ENCODE measurements around the gene STYX.
"Not testable (repeated sequence)": the region's sequence is repeated elsewhere in the genome, so short reads cannot be mapped to it uniquely, and the experiment has no call there.

STYX gene

GRCh38 chr14:52727509-52727908 is 2.5 kb upstream of the STYX start:
- DNase-seq (ENCODE audit: low read depth in 2 of 2) = not testable (repeated sequence)

GRCh38 chr14:52729035-52729434 is 931 bp upstream of the STYX start:
- not testable (repeated sequence) for DNase-seq (ENCODE audit: low read depth in 2 of 2)

- DNase-seq (ENCODE audit: low read depth in 2 of 2) = no peak
Observed at GRCh38 chr14:52729585-52729924, 411 bp upstream of the STYX start.

GRCh38 chr14:52730709-52731111 is 744 bp downstream of the STYX start:
- no peak for DNase-seq (ENCODE audit: low read depth in 2 of 2)

- DNase-seq (ENCODE audit: low read depth in 2 of 2) = no peak
Observed at GRCh38 chr14:52733824-52734223, 3.9 kb downstream of the STYX start.

- DNase-seq (ENCODE audit: low read depth in 2 of 2) = no peak
Observed at GRCh38 chr14:52735921-52736489, 6.0 kb downstream of the STYX start.

GRCh38 chr14:52738409-52738808 is 8.4 kb downstream of the STYX start:
- no peak for DNase-seq (ENCODE audit: low read depth in 2 of 2)

GRCh38 chr14:52740751-52741150 is 10.8 kb downstream of the STYX start:
- no peak for DNase-seq (ENCODE audit: low read depth in 2 of 2)

- no peak for DNase-seq (ENCODE audit: low read depth in 2 of 2)
Observed at GRCh38 chr14:52741865-52742264, 11.9 kb downstream of the STYX start.

GRCh38 chr14:52748647-52749292 is 18.8 kb downstream of the STYX start:
- DNase-seq (ENCODE audit: low read depth in 2 of 2) = no peak

GRCh38 chr14:52755607-52756316 is 25.8 kb downstream of the STYX start:
- DNase-seq (ENCODE audit: low read depth in 2 of 2) = no peak

- DNase-seq (ENCODE audit: low read depth in 2 of 2) = no peak
Observed at GRCh38 chr14:52759145-52759544, 29.2 kb downstream of the STYX start.

- DNase-seq (ENCODE audit: low read depth in 2 of 2) = not testable (repeated sequence)
Observed at GRCh38 chr14:52762923-52763322, 33.0 kb downstream of the STYX start.

GRCh38 chr14:52767058-52767833 is 37.3 kb downstream of the STYX start:
- no peak for DNase-seq (ENCODE audit: low read depth in 2 of 2)

GRCh38 chr14:52769887-52770286 is 39.9 kb downstream of the STYX start:
- DNase-seq (ENCODE audit: low read depth in 2 of 2) = no peak

GRCh38 chr14:52776816-52777215 is 46.9 kb downstream of the STYX start:
- no peak for DNase-seq (ENCODE audit: low read depth in 2 of 2)

- DNase-seq (ENCODE audit: low read depth in 2 of 2) = no peak
Observed at GRCh38 chr14:52778702-52779101, 48.7 kb downstream of the STYX start.

- no peak for DNase-seq (ENCODE audit: low read depth in 2 of 2)
Observed at GRCh38 chr14:52780893-52781292, 50.9 kb downstream of the STYX start.

- no peak for DNase-seq (ENCODE audit: low read depth in 2 of 2)
Observed at GRCh38 chr14:52781629-52782028, 51.7 kb downstream of the STYX start.

- DNase-seq (ENCODE audit: low read depth in 2 of 2) = no peak
Observed at GRCh38 chr14:52783206-52783605, 53.2 kb downstream of the STYX start.

- DNase-seq (ENCODE audit: low read depth in 2 of 2) = no peak
Observed at GRCh38 chr14:52786887-52787286, 56.9 kb downstream of the STYX start.

- no peak for DNase-seq (ENCODE audit: low read depth in 2 of 2)
Observed at GRCh38 chr14:52789118-52789517, 59.2 kb downstream of the STYX start.
